ENCODE measurements around the gene CCNI2. TPM values are rescaled to one million over a fixed set of nuclear protein-coding genes. Genes with fewer than 3 reads are reported as not detected.

Gene CCNI2
- total and polyA plus RNA-seq, 10 of the 15 experiments (the other 5 are each of a cell fraction or from before 2014, with no cell fraction given) = 1.8 to 8.0 (median 3.2) TPM

- Histone ChIP-seq H3K9ac (ENCODE audit: control insufficient read depth, insufficient read depth, low read length) (no peak overlapping the region), H3K4me2 (ENCODE audit: control insufficient read depth, insufficient read depth) (no peak overlapping the region), H3K27me3 (replicated peaks in 1 of 2; ENCODE audit: control insufficient read depth in 2 of 2, insufficient read depth in 2 of 2, low read length in 1 of 2) (no peaks in the 10 kb centered on the region), H2AFZ (ENCODE audit: control insufficient read depth, low read depth, low read length) (no peak overlapping the region), H3K27ac (ENCODE audit: control insufficient read depth, insufficient read depth) (no peak overlapping the region), H3K9me3 (replicated peaks; ENCODE audit: control insufficient read depth, insufficient read depth, low read length) (no peaks in the 10 kb centered on the region; the same call in 2 of the 3 replicates), H3K4me1 (ENCODE audit: control insufficient read depth, insufficient read depth, low read length) (no peaks in the 10 kb centered on the region), H3K79me2 (ENCODE audit: control insufficient read depth, insufficient read depth, low read length) (no peaks in the 10 kb centered on the region), H4K20me1 (ENCODE audit: control insufficient read depth, insufficient read depth) (no peaks in the 10 kb centered on the region), H3K36me3 (ENCODE audit: control insufficient read depth in 2 of 2, insufficient read depth in 2 of 2, low read length in 1 of 2) (no peaks in the 10 kb centered on the region), H3K4me3 (no peak overlapping the region)
- no TSS peak for BruUV-seq (replicated peaks)
- intact Hi-C loops (cut with micrococcal nuclease; ENCODE audit: unreplicated experiment) = no loop called here
- no peak for TF ChIP-seq ZBED1 (IDR thresholded peaks at IDR 0.05; ENCODE audit: borderline replicate concordance)
- no peak for TF ChIP-seq NFYA (IDR thresholded peaks at IDR 0.05; ENCODE audit: borderline replicate concordance, low read depth, low read length)
- TF ChIP-seq SIN3A (IDR thresholded peaks at IDR 0.05; ENCODE audit: low read depth, low read length) = no peak
- no peak for TF ChIP-seq RCOR1 (conservative IDR thresholded peaks at IDR 0.05; ENCODE audit: low read depth, low read length)
- TF ChIP-seq EZH2 (IDR thresholded peaks at IDR 0.05; ENCODE audit: borderline replicate concordance, control insufficient read depth, low read depth, low read length) = no peak
- no peak for TF ChIP-seq SMC3 (IDR thresholded peaks at IDR 0.05; ENCODE audit: borderline replicate concordance, low read length)
- TF ChIP-seq CEBPZ (IDR thresholded peaks at IDR 0.05; ENCODE audit: low read depth, low read length) = no peak
- TF ChIP-seq POLR2A (IDR thresholded peaks at IDR 0.05; ENCODE audit: low read depth, low read length) = no peak
- TF ChIP-seq SMAD1 (IDR thresholded peaks at IDR 0.05; ENCODE audit: low read depth, partially characterized antibody) = no peak
- no peak for TF ChIP-seq CEBPB (IDR thresholded peaks at IDR 0.05; ENCODE audit: borderline replicate concordance in 1 of 2, low read depth in 2 of 2, low read length in 2 of 2)
- no peak for TF ChIP-seq ZNF274 (IDR thresholded peaks at IDR 0.05; ENCODE audit: insufficient read depth, insufficient read length)
- ATAC-seq (no peak), DNase-seq (ENCODE audit: low read depth, low spot score) (no peak), FAIRE-seq (no peak)
- SMC1A ChIA-PET (ENCODE audit: uncharacterized antibody, unreplicated experiment) = no interaction called here
- WGBS (ENCODE audit: insufficient coverage, insufficient replicate concordance, low lambda C conversion rate, missing lambda C conversion rate) = 93% methylated on average over 2 of the region's 2 CpGs
- CTCF ChIA-PET = interaction anchor here (0.9 kb wide), 1 partner anchor 13 kb away, joined by 3 read pairs; no protein-coding TSS in a partner anchor
- RAD21 ChIA-PET (ENCODE audit: unreplicated experiment) = no interaction called here
- in situ Hi-C loops (cut with MboI) = no loop called here
- POLR2A ChIA-PET = no interaction called here
Observed at GRCh38 chr5:132742158-132742557, 5.1 kb upstream of the CCNI2 start.
